ENCODE data around the gene CDK8. TPM values are rescaled to one million over a fixed set of nuclear protein-coding genes. Genes with fewer than 3 reads are reported as not detected.

The CDK8 gene
- total RNA-seq = 8.4 and 18.2 TPM in 2 replicates

GRCh38 chr13:26253787-26254582, at the start of gene CDK8:
CDK8 (plus strand) TSS chr13:26254129; CDS start chr13:26254642, 513 bp downstream.

GRCh38 chr13:26221721-26222519, 32.0 kb upstream of the CDK8 start, which contains the start of gene RNF6:
RNF6 (minus strand) TSS chr13:26222314; CDS start chr13:26219649, 2,665 bp downstream.

Other genes starting within 250 kb of the CDK8 start
- gene SHISA2, start 202.1 kb upstream of the CDK8 start, total RNA-seq = 0.32 and 3.5 TPM in 2 replicates
- gene RNF6, start 31.8 kb upstream of the CDK8 start, total RNA-seq = 33.4 and 67.0 TPM in 2 replicates

Measured in bladder microvascular endothelial cell (primary cell).